ENCODE results near the gene CREB3L2. TPM values are rescaled to one million over a fixed set of nuclear protein-coding genes. Genes with fewer than 3 reads are reported as not detected.

CREB3L2 gene
- total RNA-seq, 4 donors from 2014 or later = 16.4 to 37.0 (median 19.9) TPM

GRCh38 chr7:137844677-137845425, 157.0 kb downstream of the CREB3L2 start:
- H3K27me3 ChIP-seq = peaks cover 65% of the 10 kb centered on the region
- intact Hi-C loops (cut with DNase I; ENCODE audit: low total_unique reads) = no loop called here

GRCh38 chr7:137839903-137840779, 161.7 kb downstream of the CREB3L2 start:
- no peak for DNase-seq
- no peak overlapping the region for H3K27ac ChIP-seq
- peaks cover 34% of the 10 kb centered on the region for H3K27me3 ChIP-seq
- in situ Hi-C loops (cut with MboI; ENCODE audit: low pct_ligation_motif_present in 1 of 4, low pct_unique_long_range_greater_than_20kb in 1 of 4, low sequenced_read_pairs in 3 of 4) (loop anchor here in 1 of 4 donors (25.0 kb wide), 1 partner anchor 103 kb away; no protein-coding TSS in a partner anchor), intact Hi-C loops (cut with DNase I; ENCODE audit: low total_unique reads) (no loop called here)
- no peak overlapping the region for H3K4me3 ChIP-seq
- 50 to 70% methylated on average over 6 of the region's 6 CpGs for WGBS, 2 donors (ENCODE audit: low coverage in 1 of 2)
- TF ChIP-seq POLR2A (IDR thresholded peaks at IDR 0.05) = no peak
- TF ChIP-seq POLR2AphosphoS5 (IDR thresholded peaks at IDR 0.05) = no peak
- TF ChIP-seq, protein P1, sequence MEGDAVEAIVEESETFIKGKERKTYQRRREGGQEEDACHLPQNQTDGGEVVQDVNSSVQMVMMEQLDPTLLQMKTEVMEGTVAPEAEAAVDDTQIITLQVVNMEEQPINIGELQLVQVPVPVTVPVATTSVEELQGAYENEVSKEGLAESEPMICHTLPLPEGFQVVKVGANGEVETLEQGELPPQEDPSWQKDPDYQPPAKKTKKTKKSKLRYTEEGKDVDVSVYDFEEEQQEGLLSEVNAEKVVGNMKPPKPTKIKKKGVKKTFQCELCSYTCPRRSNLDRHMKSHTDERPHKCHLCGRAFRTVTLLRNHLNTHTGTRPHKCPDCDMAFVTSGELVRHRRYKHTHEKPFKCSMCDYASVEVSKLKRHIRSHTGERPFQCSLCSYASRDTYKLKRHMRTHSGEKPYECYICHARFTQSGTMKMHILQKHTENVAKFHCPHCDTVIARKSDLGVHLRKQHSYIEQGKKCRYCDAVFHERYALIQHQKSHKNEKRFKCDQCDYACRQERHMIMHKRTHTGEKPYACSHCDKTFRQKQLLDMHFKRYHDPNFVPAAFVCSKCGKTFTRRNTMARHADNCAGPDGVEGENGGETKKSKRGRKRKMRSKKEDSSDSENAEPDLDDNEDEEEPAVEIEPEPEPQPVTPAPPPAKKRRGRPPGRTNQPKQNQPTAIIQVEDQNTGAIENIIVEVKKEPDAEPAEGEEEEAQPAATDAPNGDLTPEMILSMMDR (IDR thresholded peaks at IDR 0.05) = no peak
- TF ChIP-seq EP300 (IDR thresholded peaks at IDR 0.05; ENCODE audit: low read depth) = no peak
- no peaks in the 10 kb centered on the region for H3K9me3 ChIP-seq
- H3K4me1 ChIP-seq = no peaks in the 10 kb centered on the region
- H3K36me3 ChIP-seq = no peaks in the 10 kb centered on the region

More at GRCh38 chr7:137844677-137845425, 157.0 kb downstream of the CREB3L2 start:
- Histone ChIP-seq H3K9me3 (no peaks in the 10 kb centered on the region), H3K36me3 (no peaks in the 10 kb centered on the region), H3K4me3 (no peak overlapping the region), H3K27ac (no peak overlapping the region), H3K4me1 (peaks cover 0 to 13% (median 10%) of the 10 kb centered on the region in 4 donors)
- WGBS, 2 donors (ENCODE audit: low coverage in 1 of 2) = 53 to 75% methylated on average over 3 to 8 of the region's 8 CpGs
- DNase-seq = no peak
- TF ChIP-seq POLR2A (IDR thresholded peaks at IDR 0.05) (no peak), POLR2AphosphoS5 (IDR thresholded peaks at IDR 0.05) (no peak), EP300 (IDR thresholded peaks at IDR 0.05; ENCODE audit: low read depth) (no peak)
- TF ChIP-seq, protein P1 (IDR thresholded peaks at IDR 0.05) = no peak
- in situ Hi-C loops (cut with MboI; ENCODE audit: low pct_ligation_motif_present in 1 of 4, low pct_unique_long_range_greater_than_20kb in 1 of 4, low sequenced_read_pairs in 3 of 4) = loop anchor here in 1 of 4 donors (25.0 kb wide), 1 partner anchor 108 kb away; no protein-coding TSS in a partner anchor

- Histone ChIP-seq H3K9me3 (no peaks in the 10 kb centered on the region), H3K4me3 (no peak overlapping the region), H3K27ac (no peak overlapping the region), H3K4me1 (no peaks in the 10 kb centered on the region), H3K36me3 (no peaks in the 10 kb centered on the region), H3K27me3 (peaks cover 20% of the 10 kb centered on the region)
- in situ Hi-C loops (cut with MboI; ENCODE audit: low pct_ligation_motif_present in 1 of 4, low pct_unique_long_range_greater_than_20kb in 1 of 4, low sequenced_read_pairs in 3 of 4) = loop anchor here in 1 of 4 donors (25.0 kb wide), 1 partner anchor 102 kb away; no protein-coding TSS in a partner anchor
- DNase-seq = no peak
- intact Hi-C loops (cut with DNase I; ENCODE audit: low total_unique reads) = no loop called here
- no peak for TF ChIP-seq POLR2A (IDR thresholded peaks at IDR 0.05)
- TF ChIP-seq, protein P1 (IDR thresholded peaks at IDR 0.05) = no peak
- no peak for TF ChIP-seq EP300 (IDR thresholded peaks at IDR 0.05; ENCODE audit: low read depth)
- TF ChIP-seq POLR2AphosphoS5 (IDR thresholded peaks at IDR 0.05) = no peak
- 81 to 86% methylated on average over 3 to 7 of the region's 7 CpGs for WGBS, 2 donors (ENCODE audit: low coverage in 1 of 2)
These were observed 163.1 kb downstream of the CREB3L2 start for GRCh38 chr7:137838706-137839315.
